GM21737 (cell line): ENCODE results near the gene PRR3.

ENCODE experiments used
- ATAC-seq: cut with Tn5 transposase; IDR thresholded peaks from one replicate; pipeline ENCODE4 v1.9.1; 2021; ENCODE audit warnings: mild to moderate bottlenecking, moderate library complexity; ENCODE audit not compliant: unreplicated experiment

PRR3 gene

DNA sequence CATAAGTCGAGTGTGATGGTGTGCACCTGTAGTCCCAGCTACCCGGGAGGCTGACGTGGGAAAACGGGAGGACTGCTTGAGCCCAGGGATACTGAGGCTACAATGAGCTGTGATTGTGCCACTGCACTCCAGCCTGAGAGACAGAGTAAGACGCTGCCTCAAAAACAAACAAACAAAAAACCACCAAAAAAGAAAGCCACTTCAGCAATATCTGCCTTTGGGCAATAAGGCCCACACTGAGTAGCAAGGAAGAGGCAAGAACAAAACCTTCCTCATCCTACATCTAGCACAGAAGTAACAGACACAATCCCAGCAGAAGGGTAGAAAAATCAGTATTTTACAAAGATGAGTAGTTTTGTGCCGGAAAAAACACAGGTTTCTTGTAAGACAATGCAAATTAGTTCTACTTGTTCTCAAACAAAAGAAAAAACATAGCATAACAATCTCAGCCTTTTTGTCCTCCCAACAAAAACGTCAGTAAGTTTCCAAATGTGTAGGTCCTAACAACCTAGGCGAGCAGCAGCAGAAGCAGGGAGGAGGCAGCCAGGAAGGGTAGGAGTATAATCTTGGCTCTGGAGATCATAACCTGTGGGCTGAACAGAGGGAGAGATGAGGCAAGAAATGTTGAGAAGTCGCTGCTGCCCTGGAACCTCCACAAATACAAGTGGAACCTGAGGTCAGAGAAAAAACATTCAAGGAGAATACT lies 54.2 kb downstream of the PRR3 start:
- ATAC-seq, result no peak

- no peak for ATAC-seq
These were observed 54.7 kb downstream of the PRR3 start for GRCh38 chr6:30611856-30612194.

DNA sequence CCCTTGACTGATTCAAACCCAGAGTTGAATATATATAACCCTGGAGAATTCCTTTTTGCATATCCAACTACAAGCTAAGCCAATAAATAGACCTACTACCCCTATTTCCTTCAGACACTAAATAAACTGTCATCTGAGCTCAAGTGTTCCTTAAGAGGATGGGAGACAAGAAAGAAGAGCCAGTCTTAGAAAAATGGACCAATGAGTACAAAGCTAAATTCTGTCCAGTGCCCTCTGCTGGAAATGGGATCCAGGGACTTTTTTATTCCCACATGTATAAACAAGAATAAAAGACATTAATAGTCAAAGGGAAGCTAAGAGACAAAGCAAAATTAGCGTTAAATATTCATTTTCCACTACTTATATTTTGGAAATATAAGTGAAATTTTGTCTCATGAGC lies 55.1 kb downstream of the PRR3 start:
- no peak for ATAC-seq

GRCh38 chr6:30612687-30613248 lies 55.7 kb downstream of the PRR3 start:
- no peak for ATAC-seq
